OCI-LY3 (cell line): ENCODE results near the gene KCNIP1.

ENCODE experiments used
- EZH2phosphoT487 ChIP-seq: fragments of 200-600 bp; shearing (Covaris generic); IDR thresholded peaks from 2 replicates; pipeline ENCODE4 v1.6.1; 2018; ENCODE audit warnings: antibody characterized with exemption, mixed run types, low read depth
- TF ChIP-seq, protein P1 (sequence below): fragments of 200-600, 300-600 bp; sonication (generic); IDR thresholded peaks from 2 replicates; pipeline ENCODE4 v1.5.1; 2014; ENCODE audit warnings: antibody characterized with exemption, low read length, low read depth

DNA sequence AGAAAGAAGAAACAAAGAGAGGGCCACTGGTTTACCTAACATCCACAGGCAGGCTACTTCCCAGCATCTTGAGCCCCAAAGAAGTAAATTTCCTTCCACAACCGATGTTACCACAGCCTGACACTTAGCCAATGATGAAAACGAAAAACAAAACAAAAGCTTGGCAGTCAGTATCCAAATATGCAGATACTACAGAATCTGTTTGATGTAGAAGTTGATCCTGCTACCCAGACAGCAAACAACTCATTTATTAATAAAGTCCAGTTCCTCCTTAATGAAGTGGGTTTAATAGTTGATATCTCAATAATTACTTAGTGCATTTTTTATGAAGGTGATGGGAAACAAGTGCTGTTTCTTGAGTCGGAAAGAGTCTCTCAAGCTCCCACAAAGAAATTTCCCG, 212.6 kb downstream of the KCNIP1 start:
- TF ChIP-seq, protein P1, sequence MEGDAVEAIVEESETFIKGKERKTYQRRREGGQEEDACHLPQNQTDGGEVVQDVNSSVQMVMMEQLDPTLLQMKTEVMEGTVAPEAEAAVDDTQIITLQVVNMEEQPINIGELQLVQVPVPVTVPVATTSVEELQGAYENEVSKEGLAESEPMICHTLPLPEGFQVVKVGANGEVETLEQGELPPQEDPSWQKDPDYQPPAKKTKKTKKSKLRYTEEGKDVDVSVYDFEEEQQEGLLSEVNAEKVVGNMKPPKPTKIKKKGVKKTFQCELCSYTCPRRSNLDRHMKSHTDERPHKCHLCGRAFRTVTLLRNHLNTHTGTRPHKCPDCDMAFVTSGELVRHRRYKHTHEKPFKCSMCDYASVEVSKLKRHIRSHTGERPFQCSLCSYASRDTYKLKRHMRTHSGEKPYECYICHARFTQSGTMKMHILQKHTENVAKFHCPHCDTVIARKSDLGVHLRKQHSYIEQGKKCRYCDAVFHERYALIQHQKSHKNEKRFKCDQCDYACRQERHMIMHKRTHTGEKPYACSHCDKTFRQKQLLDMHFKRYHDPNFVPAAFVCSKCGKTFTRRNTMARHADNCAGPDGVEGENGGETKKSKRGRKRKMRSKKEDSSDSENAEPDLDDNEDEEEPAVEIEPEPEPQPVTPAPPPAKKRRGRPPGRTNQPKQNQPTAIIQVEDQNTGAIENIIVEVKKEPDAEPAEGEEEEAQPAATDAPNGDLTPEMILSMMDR = no peak
- no peak for TF ChIP-seq EZH2phosphoT487
